GM23248 (cell line): ENCODE results near the gene MYCN. TPM values are rescaled to one million over a fixed set of nuclear protein-coding genes. Genes with fewer than 3 reads are reported as not detected.
"Not testable (repeated sequence)": the region's sequence is repeated elsewhere in the genome, so short reads cannot be mapped to it uniquely, and the experiment has no call there.

Experiments used
- DNase-seq: peaks from one replicate; pipeline ENCODE4 v3.0.0-alpha.2; 2015
- H2AFZ ChIP-seq: fragments of 200-600 bp; sonication (generic); 2 replicates; pipeline ENCODE4 v1.6.1; 2016; ENCODE audit warnings: antibody characterized with exemption
- H3F3A ChIP-seq: fragments of 200-600 bp; sonication (generic); 2 replicates; pipeline ENCODE4 v1.6.1; 2016; ENCODE audit warnings: mild to moderate bottlenecking, antibody characterized with exemption, mixed run types; ENCODE audit not compliant: insufficient read depth
- H3K27ac ChIP-seq: fragments of 200-600 bp; sonication (generic); 2 replicates; pipeline ENCODE4 v1.5.1; 2016; ENCODE audit warnings: mild to moderate bottlenecking
- H3K27me3 ChIP-seq: fragments of 200-600 bp; sonication (generic); replicated peaks from 2 replicates; pipeline ENCODE4 v1.6.1; 2016; ENCODE audit warnings: mild to moderate bottlenecking; ENCODE audit not compliant: insufficient read depth
- H3K36me3 ChIP-seq: fragments of 200-600 bp; sonication (generic); 2 replicates; pipeline ENCODE4 v1.6.1; 2016; ENCODE audit warnings: low read depth, mild to moderate bottlenecking
- H3K4me1 ChIP-seq: fragments of 200-600 bp; sonication (generic); 2 replicates; pipeline ENCODE4 v1.6.1; 2016; ENCODE audit warnings: mild to moderate bottlenecking; ENCODE audit not compliant: insufficient read depth
- H3K4me2 ChIP-seq: fragments of 200-600 bp; sonication (generic); one replicate; pipeline ENCODE4 v1.6.1; 2016; ENCODE audit warnings: mild to moderate bottlenecking; ENCODE audit not compliant: unreplicated experiment
- H3K4me3 ChIP-seq: fragments of 200-600 bp; sonication (generic); 2 replicates; pipeline ENCODE4 v1.5.1; 2016; ENCODE audit warnings: mild to moderate bottlenecking
- H3K79me2 ChIP-seq: fragments of 200-600 bp; sonication (generic); 2 replicates; pipeline ENCODE4 v1.6.1; 2016; ENCODE audit warnings: mild to moderate bottlenecking; ENCODE audit not compliant: insufficient read depth
- H3K9ac ChIP-seq: fragments of 200-600 bp; sonication (generic); 2 replicates; pipeline ENCODE4 v1.6.1; 2016; ENCODE audit warnings: mild to moderate bottlenecking
- H3K9me2 ChIP-seq: fragments of 200-600 bp; sonication (generic); 2 replicates; pipeline ENCODE4 v1.6.1; 2016; ENCODE audit warnings: mixed run types, mild to moderate bottlenecking, moderate library complexity; ENCODE audit not compliant: insufficient read depth
- H3K9me3 ChIP-seq: fragments of 200-600 bp; sonication (generic); one replicate; pipeline ENCODE4 v1.6.1; 2017; ENCODE audit warnings: low read depth
- H4K20me1 ChIP-seq: fragments of 200-600 bp; sonication (generic); 2 replicates; pipeline ENCODE4 v1.6.0; 2016; ENCODE audit not compliant: insufficient read depth
- EZH2 ChIP-seq: fragments of 200-600 bp; sonication (generic); IDR thresholded peaks from 2 replicates; pipeline ENCODE4 v1.6.1; 2018; ENCODE audit warnings: antibody characterized with exemption, mild to moderate bottlenecking; ENCODE audit not compliant: insufficient read depth, poor library complexity, severe bottlenecking
- EZH2phosphoT487 ChIP-seq: fragments of 200-600 bp; sonication (generic); IDR thresholded peaks from 2 replicates; pipeline ENCODE4 v1.6.1; 2018; ENCODE audit warnings: antibody characterized with exemption, moderate library complexity, mild to moderate bottlenecking, low read depth; ENCODE audit not compliant: insufficient read depth
- WGBS, 2 experiments: methylation state at CpG; one replicate each; pipeline ENCODE4 v1.1.6; 2015 to 2017; ENCODE audit warnings: low lambda C conversion rate in 2 of 2, low coverage in 1 of 2; ENCODE audit errors: missing lambda C conversion rate in 2 of 2; 5-methylcytosine and 5-hydroxymethylcytosine counted together
- in situ Hi-C: fragments of 300-500 bp; cut with MboI; formaldehyde crosslinking; loops from 2 replicates; pipeline ENCODE4 v1.15.0; 2020
- polyA plus RNA-seq: library from polyadenylated mRNA; unstranded; fragments of >200 nt; fragmentation: Nextera tagmentation; extraction: Ambion mirVana; gene quantifications from 2 replicates; pipeline ENCODE4 v1.2.1, GENCODE V29; 2016
- total RNA-seq: library from RNA; depleted of rRNA; stranded (reverse); fragments of >200 nt; shearing (Covaris generic); gene quantifications from 2 replicates; pipeline ENCODE4 v1.2.3, GENCODE V29; 2014

The MYCN gene
- total and polyA plus RNA-seq, 2 experiments from 2014 or later, result not detected

DNA sequence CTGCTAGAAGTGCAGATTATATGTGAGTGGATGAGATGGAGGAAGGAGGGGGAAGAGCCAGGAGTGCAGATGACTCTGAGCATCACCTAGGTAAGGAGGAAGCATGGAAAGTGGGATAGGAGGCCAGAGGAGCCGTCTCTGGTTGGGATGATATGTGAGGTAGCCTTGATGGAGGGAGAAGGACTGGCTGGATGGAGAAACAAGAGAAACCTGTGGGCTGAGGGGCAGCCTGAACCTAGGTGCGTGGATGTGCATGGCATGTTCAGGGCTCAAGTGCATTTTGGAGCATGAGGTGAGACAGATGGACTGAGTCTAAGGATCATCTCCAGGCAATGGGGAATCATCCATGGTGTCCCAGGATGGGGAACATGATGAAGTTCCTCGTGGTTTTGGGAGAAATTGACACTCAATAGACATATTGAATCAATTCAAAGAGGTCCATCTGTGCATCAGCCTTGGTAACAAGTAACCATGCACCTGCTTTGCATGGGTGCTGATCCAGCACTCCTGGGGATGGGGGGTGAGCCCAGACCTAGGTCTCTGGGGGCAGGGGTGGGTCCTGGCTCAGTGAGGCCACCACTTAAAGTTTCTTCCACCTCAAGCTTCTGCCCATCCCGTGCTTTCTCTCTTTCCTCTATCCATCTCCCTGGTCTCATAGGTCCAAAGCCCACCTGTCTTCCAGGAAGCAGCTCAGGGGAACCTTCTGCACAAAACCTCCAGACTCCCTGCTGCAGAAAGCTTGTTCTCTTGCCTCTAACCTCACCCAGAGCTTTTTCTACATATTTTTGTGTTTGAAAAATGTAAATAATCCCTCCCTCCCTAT lies 19.2 kb downstream of the MYCN start:
- H2AFZ ChIP-seq, result no peak overlapping the region
- H3K9ac ChIP-seq, result no peak overlapping the region
- no peaks in the 10 kb centered on the region for H3K27me3 ChIP-seq
- H3K4me3 ChIP-seq, result no peak overlapping the region
- WGBS, 2 experiments, result 11 to 12% methylated on average over 4 of the region's 4 CpGs
- no peaks in the 10 kb centered on the region for H3K9me3 ChIP-seq
- no peaks in the 10 kb centered on the region for H4K20me1 ChIP-seq
- H3F3A ChIP-seq, result no peaks in the 10 kb centered on the region
- H3K9me2 ChIP-seq, result no peaks in the 10 kb centered on the region
- H3K36me3 ChIP-seq, result no peaks in the 10 kb centered on the region
- DNase-seq, result no peak
- no peaks in the 10 kb centered on the region for H3K79me2 ChIP-seq
- TF ChIP-seq EZH2 (no peak), EZH2phosphoT487 (no peak)
- no peak overlapping the region for H3K4me2 ChIP-seq
- H3K4me1 ChIP-seq, result no peaks in the 10 kb centered on the region
- in situ Hi-C loops, result no loop called here
- no peak overlapping the region for H3K27ac ChIP-seq

DNA sequence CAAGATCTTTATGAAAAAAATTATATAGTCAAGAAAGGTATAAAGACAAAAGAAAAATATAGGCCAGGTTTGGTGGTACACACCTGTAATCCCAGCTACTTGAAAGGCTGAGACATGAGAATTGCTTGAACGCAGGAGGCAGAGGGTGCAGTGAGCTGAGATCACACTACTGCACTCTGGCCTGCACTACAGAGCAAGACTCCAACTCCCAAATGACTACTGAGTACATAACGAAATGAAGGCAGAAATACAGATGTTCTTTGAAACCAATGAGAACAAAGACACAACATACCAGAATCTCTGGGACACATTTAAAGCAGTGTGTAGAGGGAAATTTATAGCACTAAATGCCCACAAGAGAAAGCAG lies 19.8 kb downstream of the MYCN start:
- H3K79me2 ChIP-seq, DNase-seq, H3K9me3 ChIP-seq, H3K4me1 ChIP-seq, H2AFZ ChIP-seq, H3K4me3 ChIP-seq, H3K4me2 ChIP-seq, in situ Hi-C loops, H3K27me3 ChIP-seq, H3K9ac ChIP-seq, H3K36me3 ChIP-seq, H3F3A ChIP-seq, H4K20me1 ChIP-seq, H3K9me2 ChIP-seq, H3K27ac ChIP-seq: not testable (repeated sequence)
- 0 to 2% methylated on average over 2 of the region's 2 CpGs for WGBS, 2 experiments

DNA sequence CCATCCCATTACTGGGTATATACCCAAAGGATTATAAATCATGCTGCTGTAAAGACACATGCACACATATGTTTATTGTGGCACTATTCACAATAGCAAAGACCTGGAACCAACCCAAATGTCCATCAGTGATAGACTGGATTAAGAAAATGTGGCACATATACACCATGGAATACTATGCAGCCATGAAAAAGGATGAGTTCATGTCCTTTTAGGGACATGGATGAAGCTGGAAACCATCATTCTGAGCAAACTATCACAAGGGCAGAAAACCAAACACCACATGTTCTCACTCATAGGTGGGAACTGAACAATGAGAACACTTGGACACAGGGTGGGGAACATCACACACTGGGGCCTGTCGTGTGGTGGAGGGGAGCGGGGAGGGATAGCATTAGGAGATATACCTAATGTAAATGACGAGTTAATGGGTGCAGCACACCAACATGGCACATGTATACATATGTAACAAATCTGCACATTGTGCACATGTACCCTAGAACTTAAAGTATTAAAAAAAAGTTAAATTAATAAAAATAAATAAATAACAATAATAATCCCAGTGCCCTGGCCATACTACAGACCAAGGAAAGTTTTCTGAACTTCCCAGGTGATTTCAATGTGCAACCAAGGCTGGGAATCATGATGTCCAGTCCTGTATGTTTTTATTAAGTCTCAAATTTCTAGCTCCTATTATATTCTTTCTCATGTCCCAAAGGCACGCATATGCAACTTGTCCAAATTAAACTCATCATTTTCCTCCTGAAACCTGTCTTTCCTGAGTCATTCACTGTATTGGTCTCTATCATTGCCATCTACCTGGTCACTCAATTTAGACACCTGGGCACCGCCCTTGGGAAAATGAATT lies 23.0 kb downstream of the MYCN start:
- H3K4me1 ChIP-seq, H3F3A ChIP-seq, H3K9me2 ChIP-seq, H2AFZ ChIP-seq, H3K9me3 ChIP-seq, H3K27ac ChIP-seq, H4K20me1 ChIP-seq, H3K9ac ChIP-seq, DNase-seq, H3K4me2 ChIP-seq, H3K79me2 ChIP-seq, H3K27me3 ChIP-seq, in situ Hi-C loops, H3K36me3 ChIP-seq, H3K4me3 ChIP-seq: not testable (repeated sequence)
- WGBS, 2 experiments, result 26 to 34% methylated on average over 5 of the region's 5 CpGs

DNA sequence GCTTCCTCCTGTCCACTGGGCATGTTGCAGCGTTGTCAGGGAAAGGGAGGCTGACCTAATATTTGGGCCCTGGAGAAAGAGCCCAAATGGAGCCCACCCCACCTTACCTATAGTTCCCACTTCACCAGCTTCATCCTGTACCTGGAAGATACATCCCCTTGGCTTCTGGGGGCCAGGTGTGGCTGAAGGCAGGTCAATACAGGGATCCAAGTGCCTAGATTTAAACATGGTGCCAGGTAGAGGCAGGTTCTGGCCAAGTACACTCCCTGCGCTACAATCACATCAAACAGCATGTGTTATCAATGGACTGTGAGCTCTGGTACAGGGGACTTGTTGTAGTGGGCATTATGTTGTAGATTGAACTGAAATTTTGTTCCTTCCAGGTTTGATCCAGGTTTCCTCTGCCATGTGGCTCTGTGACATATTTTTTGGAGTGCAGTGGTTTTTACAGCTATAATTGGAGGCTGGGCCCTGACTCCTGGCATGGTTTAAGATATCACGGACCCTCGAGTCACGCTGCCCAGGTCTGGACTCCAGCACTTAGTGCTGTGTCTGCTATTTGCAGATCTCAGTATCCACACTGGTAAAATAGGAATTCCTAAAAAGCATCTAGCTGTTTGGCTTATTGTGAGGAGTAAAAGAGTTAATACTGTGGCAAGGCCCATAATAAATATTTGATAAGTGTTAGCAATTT lies 23.8 kb downstream of the MYCN start:
- WGBS, 2 experiments, result 36 to 37% methylated on average over 5 of the region's 5 CpGs
- H3K27ac ChIP-seq, result no peak overlapping the region
- no peak overlapping the region for H3K4me3 ChIP-seq
- no peak for DNase-seq
- H3K36me3 ChIP-seq, result no peaks in the 10 kb centered on the region
- TF ChIP-seq EZH2 (no peak), EZH2phosphoT487 (no peak)
- no peaks in the 10 kb centered on the region for H4K20me1 ChIP-seq
- no peaks in the 10 kb centered on the region for H3K79me2 ChIP-seq
- no peaks in the 10 kb centered on the region for H3K9me3 ChIP-seq
- H3K9ac ChIP-seq, result no peak overlapping the region
- in situ Hi-C loops, result no loop called here
- no peaks in the 10 kb centered on the region for H3F3A ChIP-seq
- H2AFZ ChIP-seq, result no peak overlapping the region
- no peaks in the 10 kb centered on the region for H3K9me2 ChIP-seq
- no peak overlapping the region for H3K4me2 ChIP-seq
- H3K27me3 ChIP-seq, result no peaks in the 10 kb centered on the region
- no peaks in the 10 kb centered on the region for H3K4me1 ChIP-seq
